Activated CD8-positive, alpha-beta memory T cell treated with anti-CD3 and anti-CD28 coated beads for 1 hour (primary cell): Measurements from ENCODE around the gene SMCO3.

ENCODE experiments used
- DNase-seq, 2 donors: peaks; one replicate each; pipeline ENCODE4 v3.0.0-alpha.2; 2020; ENCODE audit warnings: low read depth in 1 of 2; ENCODE audit errors: extremely low read depth in 1 of 2

Gene SMCO3

GRCh38 chr12:14828892-14829291 is 14.9 kb upstream of the SMCO3 start:
- no peak for DNase-seq

GRCh38 chr12:14827043-14827442 is 13.1 kb upstream of the SMCO3 start:
- DNase-seq, result no peak

- no peak for DNase-seq
These were observed 12.5 kb upstream of the SMCO3 start for GRCh38 chr12:14826491-14826890.

GRCh38 chr12:14825256-14825655 is 11.3 kb upstream of the SMCO3 start:
- no peak for DNase-seq

- no peak for DNase-seq
These were observed 10.1 kb upstream of the SMCO3 start for GRCh38 chr12:14824012-14824634.

- no peak for DNase-seq
These were observed 2.5 kb downstream of the SMCO3 start for GRCh38 chr12:14811486-14811885.

GRCh38 chr12:14810953-14811483 is 3.0 kb downstream of the SMCO3 start:
- no peak for DNase-seq

- DNase-seq, result no peak
These were observed 3.6 kb downstream of the SMCO3 start for GRCh38 chr12:14810167-14810952.

GRCh38 chr12:14803830-14804160 is 10.2 kb downstream of the SMCO3 start:
- no peak for DNase-seq

GRCh38 chr12:14803011-14803829 is 10.8 kb downstream of the SMCO3 start, which contains the start of the genes C12orf60 and WBP11:
Gene C12orf60 (plus strand): TSS chr12:14803670. CDS start chr12:14822936, 19,266 bp downstream.
Gene WBP11 (minus strand): TSS chr12:14803478. CDS start chr12:14801383, 2,095 bp downstream.
- DNase-seq, result peak; percentile 73 to 75

- DNase-seq, result no peak
These were observed 11.3 kb downstream of the SMCO3 start for GRCh38 chr12:14802721-14803010.

GRCh38 chr12:14802247-14802646 is 11.7 kb downstream of the SMCO3 start:
- DNase-seq, result no peak

GRCh38 chr12:14795028-14795448 is 18.9 kb downstream of the SMCO3 start:
- no peak for DNase-seq

- no peak for DNase-seq
These were observed 28.4 kb downstream of the SMCO3 start for GRCh38 chr12:14785568-14785967.

- no peak for DNase-seq
These were observed 29.5 kb downstream of the SMCO3 start for GRCh38 chr12:14784471-14784870.

- DNase-seq, result no peak
These were observed 31.2 kb downstream of the SMCO3 start for GRCh38 chr12:14782756-14783155.

- DNase-seq, result no peak
These were observed 32.4 kb downstream of the SMCO3 start for GRCh38 chr12:14781563-14781962.

GRCh38 chr12:14780859-14781258 is 33.1 kb downstream of the SMCO3 start:
- no peak for DNase-seq

- no peak for DNase-seq
These were observed 34.1 kb downstream of the SMCO3 start for GRCh38 chr12:14779834-14780233.

GRCh38 chr12:14777271-14777670 is 36.7 kb downstream of the SMCO3 start:
- no peak for DNase-seq

- DNase-seq, result no peak
These were observed 37.6 kb downstream of the SMCO3 start for GRCh38 chr12:14776236-14776961.
